BJ (cell line): ENCODE data around the gene TNK2. TPM values are rescaled to one million over a fixed set of nuclear protein-coding genes. Genes with fewer than 3 reads are reported as not detected.

Experiments
- CTCF ChIA-PET: fragments of 350-600 bp; formaldehyde crosslinking; extraction: SDS; loops from one replicate; lab custom pipeline; 2021; ENCODE audit warnings: antibody characterized with exemption, inconsistent platforms; lab: Yijun Ruan, JAX
- POLR2A ChIA-PET: fragments of 300-600 bp; sonication (Branson Sonifier 250); formaldehyde crosslinking; extraction: SDS; loops from one replicate; lab custom pipeline; 2021; ENCODE audit warnings: antibody characterized with exemption; lab: Charles Lee
- DNase-seq: peaks from one replicate; pipeline ENCODE4 v3.0.0-alpha.2; 2011; ENCODE audit warnings: low read depth
- H3K27me3 ChIP-seq: 2 replicates; pipeline ENCODE4 v1.6.0; 2011; ENCODE audit warnings: low read length; ENCODE audit not compliant: control insufficient read depth, insufficient read depth
- H3K36me3 ChIP-seq: 2 replicates; pipeline ENCODE4 v1.5.1; 2011; ENCODE audit warnings: low read length; ENCODE audit not compliant: control insufficient read depth, insufficient read depth
- H3K4me3 ChIP-seq: 2 replicates; pipeline ENCODE4 v1.5.1; 2011; ENCODE audit warnings: low read depth, mild to moderate bottlenecking, control low read depth, low read length
- polyA plus RNA-seq: library from polyadenylated mRNA; depleted of rRNA; stranded (reverse); fragments of >200 nt; gene quantifications from 2 replicates; pipeline ENCODE4 v1.2.3, GENCODE V29; 2011
- TF ChIP-seq, protein P1 (sequence below): IDR thresholded peaks from 2 replicates; pipeline ENCODE4 v1.5.1; 2011; ENCODE audit warnings: low read depth, mild to moderate bottlenecking, control low read depth, inconsistent platforms, low read length, moderate library complexity; ENCODE audit not compliant: insufficient read depth

TNK2 gene
- polyA plus RNA-seq, 1 experiment: 6.3 TPM

DNA sequence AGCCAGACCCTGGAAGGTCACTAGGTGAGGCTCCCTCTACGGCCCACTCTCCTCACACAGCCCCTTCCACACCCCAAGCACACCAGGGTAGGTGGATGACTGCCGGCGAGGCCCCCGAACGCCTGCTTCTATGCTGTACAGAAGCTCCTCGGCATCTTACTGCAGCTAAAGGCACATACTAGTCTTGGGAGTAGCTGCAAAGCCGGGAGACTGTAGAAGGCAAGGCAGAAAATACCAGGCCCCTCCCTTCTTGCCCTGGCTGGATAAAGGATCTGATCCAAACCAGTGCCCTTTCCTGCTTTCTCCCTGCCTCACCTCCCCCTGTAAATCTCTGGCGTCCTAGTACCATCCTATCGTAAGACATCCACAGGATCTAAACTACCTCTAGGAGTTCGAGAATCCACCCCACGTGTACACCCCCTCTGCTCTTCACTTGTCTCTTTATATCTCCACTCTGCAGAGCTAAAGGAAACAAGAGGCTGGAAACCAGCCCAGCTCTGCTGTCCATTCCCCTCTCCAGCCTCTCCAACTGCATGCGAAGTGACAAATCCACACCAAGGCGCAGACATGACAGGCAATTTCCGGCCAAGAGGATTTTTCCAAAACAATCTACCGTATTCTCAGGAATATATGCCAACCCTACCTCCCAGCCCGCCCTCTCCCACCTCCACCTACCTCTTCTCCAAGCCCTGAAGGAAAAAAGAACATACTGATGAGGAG, 11.8 kb downstream of the TNK2 start:
- H3K36me3 ChIP-seq: no peaks in the 10 kb centered on the region
- H3K4me3 ChIP-seq: peak overlapping the region; percentile 72
- no peak for DNase-seq
- H3K27me3 ChIP-seq: no peaks in the 10 kb centered on the region
- POLR2A ChIA-PET: interaction anchor here (0.7 kb wide), 1 partner anchor 12 kb away, joined by 3 read pairs; the partner anchor contains the start of gene TNK2
- CTCF ChIA-PET: interaction anchor here (0.6 to 15.5 kb wide), 8 partner anchors 13 to 891 kb away, joined by 3 to 268 read pairs (median 4); no protein-coding TSS in a partner anchor
- TF ChIP-seq, protein P1, sequence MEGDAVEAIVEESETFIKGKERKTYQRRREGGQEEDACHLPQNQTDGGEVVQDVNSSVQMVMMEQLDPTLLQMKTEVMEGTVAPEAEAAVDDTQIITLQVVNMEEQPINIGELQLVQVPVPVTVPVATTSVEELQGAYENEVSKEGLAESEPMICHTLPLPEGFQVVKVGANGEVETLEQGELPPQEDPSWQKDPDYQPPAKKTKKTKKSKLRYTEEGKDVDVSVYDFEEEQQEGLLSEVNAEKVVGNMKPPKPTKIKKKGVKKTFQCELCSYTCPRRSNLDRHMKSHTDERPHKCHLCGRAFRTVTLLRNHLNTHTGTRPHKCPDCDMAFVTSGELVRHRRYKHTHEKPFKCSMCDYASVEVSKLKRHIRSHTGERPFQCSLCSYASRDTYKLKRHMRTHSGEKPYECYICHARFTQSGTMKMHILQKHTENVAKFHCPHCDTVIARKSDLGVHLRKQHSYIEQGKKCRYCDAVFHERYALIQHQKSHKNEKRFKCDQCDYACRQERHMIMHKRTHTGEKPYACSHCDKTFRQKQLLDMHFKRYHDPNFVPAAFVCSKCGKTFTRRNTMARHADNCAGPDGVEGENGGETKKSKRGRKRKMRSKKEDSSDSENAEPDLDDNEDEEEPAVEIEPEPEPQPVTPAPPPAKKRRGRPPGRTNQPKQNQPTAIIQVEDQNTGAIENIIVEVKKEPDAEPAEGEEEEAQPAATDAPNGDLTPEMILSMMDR: no peak

DNA sequence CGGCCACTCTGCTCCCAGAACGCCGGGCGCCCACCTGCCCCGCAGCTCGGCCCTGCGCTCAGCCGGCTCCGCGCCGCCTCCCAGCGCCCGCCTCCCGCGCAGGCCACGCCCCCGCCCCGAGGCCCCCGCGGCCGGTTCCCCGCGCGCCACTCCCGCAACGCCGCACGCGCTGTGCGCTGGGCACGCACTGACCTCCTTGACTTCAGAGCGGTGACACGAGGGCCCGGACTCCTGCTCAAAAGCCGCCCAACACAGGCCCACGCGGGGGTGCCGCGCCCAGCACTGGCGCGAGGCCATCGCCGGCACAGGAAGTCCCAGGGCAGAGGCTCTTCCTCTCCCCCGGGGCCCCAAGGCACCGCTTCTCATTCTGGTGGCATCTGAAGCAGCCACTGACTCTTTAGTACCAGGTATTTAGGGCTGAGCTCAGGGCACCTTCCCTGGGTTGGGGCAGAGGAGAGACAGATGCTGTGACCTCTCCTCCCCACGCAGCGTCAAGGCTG, 12.4 kb downstream of the TNK2 start:
- POLR2A ChIA-PET: no interaction called here
- no peak for DNase-seq

DNA sequence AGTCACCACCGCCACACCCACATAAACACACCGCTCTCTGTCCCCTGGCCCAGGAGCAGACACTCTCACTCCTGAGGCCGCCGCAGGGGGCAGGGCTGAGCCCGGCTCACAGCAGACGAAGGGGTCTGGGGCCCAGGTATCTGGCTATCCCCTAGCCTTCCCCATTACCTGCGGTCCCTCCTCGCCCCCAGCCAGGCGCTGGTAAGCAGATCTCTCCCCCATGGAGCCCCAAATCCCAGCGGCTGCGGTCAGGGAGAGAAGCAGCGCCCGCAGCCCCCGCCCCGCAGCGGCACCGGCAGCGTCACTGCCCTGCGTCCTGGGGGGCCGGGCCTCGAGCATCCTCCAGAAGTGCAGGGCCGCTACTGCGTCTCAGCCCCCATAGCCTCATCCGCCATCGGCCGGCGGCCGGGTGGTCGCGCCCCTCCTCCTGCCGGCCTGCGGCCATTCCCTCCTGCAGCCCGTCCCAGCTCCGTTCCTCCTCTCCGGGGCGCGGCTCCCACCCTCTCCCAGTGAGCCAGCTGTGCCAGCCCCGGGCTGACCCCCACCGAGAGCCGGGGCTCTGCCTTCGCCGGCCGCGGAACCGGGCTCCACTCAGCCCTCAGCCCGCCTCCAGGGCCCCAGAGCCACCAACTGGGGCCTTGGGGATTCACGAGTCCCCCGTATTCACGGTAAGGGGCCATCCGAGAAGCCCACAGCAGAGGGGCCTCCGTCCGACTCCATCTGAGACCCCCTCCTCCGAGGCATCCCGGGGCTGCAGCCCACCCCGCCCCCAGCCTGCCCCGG, 13.1 kb downstream of the TNK2 start:
- CTCF ChIA-PET: interaction anchor here (0.5 to 15.5 kb wide), 18 partner anchors 8 to 1337 kb away, joined by 3 to 268 read pairs (median 8); partner anchors contain the start of gene TNK2
- DNase-seq: no peak

More for the DNA sequence above, 12.4 kb downstream of the TNK2 start:
- no peaks in the 10 kb centered on the region for H3K36me3 ChIP-seq
- H3K4me3 ChIP-seq: peak overlapping the region; percentile 72
- H3K27me3 ChIP-seq: no peaks in the 10 kb centered on the region
- CTCF ChIA-PET: interaction anchor here (0.6 to 15.5 kb wide), 9 partner anchors 12 to 891 kb away, joined by 3 to 268 read pairs (median 4); partner anchors contain the start of gene TNK2
- TF ChIP-seq, protein P1: no peak

DNA sequence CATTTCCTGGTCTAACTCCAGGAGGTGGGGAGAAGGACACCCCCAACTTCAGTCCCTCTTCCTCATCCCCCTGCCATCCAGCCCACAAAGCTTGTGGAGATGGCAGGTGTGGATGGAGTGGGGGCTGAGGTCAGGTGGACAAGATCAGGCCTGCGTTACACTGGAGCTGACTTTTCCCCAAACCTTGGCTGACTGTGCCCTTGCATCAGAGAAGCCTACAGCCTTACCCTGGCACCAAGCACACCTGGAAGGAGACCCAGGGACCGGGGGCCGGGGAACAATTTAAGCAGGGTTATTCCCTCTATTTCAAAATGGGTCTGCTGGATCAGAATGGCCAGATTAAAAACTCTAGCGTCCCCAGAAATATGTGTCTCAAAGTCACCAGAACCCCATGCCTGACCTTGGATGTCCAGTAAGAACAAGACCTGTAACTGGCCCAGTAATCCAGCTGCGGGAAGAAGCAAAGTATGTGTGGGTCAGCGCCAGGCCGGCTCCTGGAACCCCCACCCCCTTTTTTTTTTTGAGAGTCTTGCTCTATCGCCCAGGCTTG, 14.4 kb downstream of the TNK2 start:
- TF ChIP-seq, protein P1: no peak
- DNase-seq: no peak
- ChIA-PET CTCF (interaction anchor here (0.6 to 15.5 kb wide), 13 partner anchors 9 to 929 kb away, joined by 3 to 268 read pairs (median 14); partner anchors contain the start of gene TNK2), POLR2A (no interaction called here)
- Histone ChIP-seq H3K4me3 (no peak overlapping the region; the same call in 1 of the 2 replicates), H3K27me3 (no peaks in the 10 kb centered on the region), H3K36me3 (no peaks in the 10 kb centered on the region)

More for the DNA sequence above, 13.1 kb downstream of the TNK2 start:
- TF ChIP-seq, protein P1: peak; percentile 51
- Histone ChIP-seq H3K4me3 (peak overlapping the region; percentile 72), H3K36me3 (no peaks in the 10 kb centered on the region), H3K27me3 (no peaks in the 10 kb centered on the region)
- POLR2A ChIA-PET: no interaction called here
